GM10266 (cell line): ENCODE measurements around the gene ZBTB21.

ENCODE experiments used
- DNase-seq: peaks from one replicate; pipeline ENCODE4 v3.0.0; 2012; ENCODE audit errors: extremely low spot score
- TF ChIP-seq, protein P1 (sequence below): IDR thresholded peaks from 2 replicates; pipeline ENCODE4 v1.5.1; 2012; ENCODE audit warnings: mild to moderate bottlenecking, low read depth; ENCODE audit not compliant: control insufficient read depth, insufficient read depth; ENCODE audit errors: missing control alignments

The ZBTB21 gene

DNA sequence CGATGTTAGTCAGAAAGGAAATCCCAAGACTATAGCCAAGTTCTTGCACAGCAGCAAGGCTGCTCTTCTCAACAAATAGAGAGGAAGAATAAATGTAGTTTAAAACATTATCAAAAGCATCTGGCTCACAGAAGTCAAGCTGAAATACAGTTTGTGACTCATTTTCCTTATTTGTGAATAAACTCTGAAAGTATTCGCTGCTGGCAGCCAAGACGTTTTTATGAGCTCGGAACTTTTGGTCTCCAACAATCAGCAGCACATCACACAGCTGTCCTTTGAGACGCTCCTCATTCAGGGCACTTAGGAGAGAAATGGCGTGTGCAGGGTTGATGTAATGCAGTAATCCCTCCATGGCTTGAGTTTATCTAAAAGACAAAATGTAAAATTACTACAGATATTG lies 16.4 kb downstream of the ZBTB21 start:
- DNase-seq: no peak
- TF ChIP-seq, protein P1, sequence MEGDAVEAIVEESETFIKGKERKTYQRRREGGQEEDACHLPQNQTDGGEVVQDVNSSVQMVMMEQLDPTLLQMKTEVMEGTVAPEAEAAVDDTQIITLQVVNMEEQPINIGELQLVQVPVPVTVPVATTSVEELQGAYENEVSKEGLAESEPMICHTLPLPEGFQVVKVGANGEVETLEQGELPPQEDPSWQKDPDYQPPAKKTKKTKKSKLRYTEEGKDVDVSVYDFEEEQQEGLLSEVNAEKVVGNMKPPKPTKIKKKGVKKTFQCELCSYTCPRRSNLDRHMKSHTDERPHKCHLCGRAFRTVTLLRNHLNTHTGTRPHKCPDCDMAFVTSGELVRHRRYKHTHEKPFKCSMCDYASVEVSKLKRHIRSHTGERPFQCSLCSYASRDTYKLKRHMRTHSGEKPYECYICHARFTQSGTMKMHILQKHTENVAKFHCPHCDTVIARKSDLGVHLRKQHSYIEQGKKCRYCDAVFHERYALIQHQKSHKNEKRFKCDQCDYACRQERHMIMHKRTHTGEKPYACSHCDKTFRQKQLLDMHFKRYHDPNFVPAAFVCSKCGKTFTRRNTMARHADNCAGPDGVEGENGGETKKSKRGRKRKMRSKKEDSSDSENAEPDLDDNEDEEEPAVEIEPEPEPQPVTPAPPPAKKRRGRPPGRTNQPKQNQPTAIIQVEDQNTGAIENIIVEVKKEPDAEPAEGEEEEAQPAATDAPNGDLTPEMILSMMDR: no peak

DNA sequence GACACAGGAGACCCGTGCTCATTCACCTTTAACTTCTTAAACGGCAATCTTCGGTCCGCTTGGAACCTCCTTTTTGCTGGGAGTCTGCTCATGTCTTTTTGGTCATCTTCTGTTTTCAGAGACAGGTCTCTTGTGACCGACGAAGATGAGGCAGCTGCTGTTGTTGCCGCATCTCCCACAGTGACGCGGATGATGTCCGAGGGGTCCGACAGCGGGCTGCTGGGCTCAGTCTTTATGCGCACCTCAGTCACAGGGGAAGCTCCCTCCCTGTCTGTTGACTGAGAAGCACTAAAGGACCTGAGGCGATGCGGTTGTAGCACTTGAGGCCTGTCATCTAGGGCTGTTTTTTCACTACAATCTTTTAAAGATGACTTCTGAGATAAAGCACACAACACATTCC lies 17.6 kb downstream of the ZBTB21 start:
- no peak for DNase-seq
- TF ChIP-seq, protein P1: no peak

DNA sequence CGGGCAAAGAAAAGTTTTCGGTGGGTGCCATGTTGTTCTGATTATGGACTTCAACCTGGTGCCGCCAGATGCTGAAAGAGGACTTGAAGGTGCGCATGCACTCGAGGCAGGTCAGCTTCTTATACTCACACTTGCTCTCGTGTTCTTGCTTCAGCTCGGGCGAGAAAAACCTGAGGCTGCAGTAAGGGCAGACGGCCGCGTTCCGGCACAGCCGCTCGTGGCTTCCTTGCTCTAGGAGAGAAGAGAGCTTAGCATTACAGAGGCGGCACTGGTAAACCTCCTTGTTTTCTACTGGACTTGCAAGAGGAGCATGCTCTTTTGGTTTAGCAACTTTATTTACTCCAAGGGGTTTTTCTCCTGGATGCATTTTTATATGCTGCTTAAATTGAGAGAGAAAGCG lies 18.5 kb downstream of the ZBTB21 start:
- DNase-seq: no peak
- TF ChIP-seq, protein P1: no peak

DNA sequence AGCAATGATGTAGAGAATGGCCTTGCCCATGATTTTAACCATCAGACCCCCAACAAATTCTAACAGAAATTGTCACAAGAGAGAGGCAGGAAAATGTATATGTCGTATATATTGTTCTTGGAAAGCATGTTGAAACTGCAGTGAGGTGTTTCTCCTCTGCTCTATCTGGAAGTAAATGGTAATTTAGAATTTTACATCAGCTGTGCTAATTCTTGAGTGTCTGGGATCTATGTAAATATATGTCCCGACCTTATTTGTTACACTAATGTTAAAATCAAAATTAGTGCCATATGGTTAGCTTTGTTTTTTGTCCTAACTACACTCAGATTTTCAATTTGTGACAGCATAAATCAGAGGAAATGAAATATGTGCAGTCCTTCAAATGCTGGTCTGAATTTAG lies 20.5 kb downstream of the ZBTB21 start:
- DNase-seq: no peak
- TF ChIP-seq, protein P1: no peak

DNA sequence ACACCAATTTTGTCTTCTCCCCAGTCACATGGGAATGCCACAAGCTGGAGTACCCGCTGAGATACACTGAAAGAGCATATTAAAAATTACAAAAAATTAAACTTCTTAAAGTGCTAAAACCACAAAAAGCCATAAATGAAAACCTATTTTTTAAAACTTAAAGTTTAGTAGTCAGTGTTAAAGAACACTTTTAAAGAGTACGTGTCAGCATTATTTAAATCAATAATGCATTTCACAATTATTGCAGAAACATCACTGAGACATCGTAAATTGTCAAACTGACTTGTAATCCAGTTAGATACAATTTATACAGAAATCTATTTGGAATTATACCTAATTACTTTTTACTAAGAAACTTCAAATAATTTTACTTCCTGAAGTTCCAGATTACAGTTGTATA lies 22.9 kb downstream of the ZBTB21 start:
- DNase-seq: no peak
- TF ChIP-seq, protein P1: no peak

DNA sequence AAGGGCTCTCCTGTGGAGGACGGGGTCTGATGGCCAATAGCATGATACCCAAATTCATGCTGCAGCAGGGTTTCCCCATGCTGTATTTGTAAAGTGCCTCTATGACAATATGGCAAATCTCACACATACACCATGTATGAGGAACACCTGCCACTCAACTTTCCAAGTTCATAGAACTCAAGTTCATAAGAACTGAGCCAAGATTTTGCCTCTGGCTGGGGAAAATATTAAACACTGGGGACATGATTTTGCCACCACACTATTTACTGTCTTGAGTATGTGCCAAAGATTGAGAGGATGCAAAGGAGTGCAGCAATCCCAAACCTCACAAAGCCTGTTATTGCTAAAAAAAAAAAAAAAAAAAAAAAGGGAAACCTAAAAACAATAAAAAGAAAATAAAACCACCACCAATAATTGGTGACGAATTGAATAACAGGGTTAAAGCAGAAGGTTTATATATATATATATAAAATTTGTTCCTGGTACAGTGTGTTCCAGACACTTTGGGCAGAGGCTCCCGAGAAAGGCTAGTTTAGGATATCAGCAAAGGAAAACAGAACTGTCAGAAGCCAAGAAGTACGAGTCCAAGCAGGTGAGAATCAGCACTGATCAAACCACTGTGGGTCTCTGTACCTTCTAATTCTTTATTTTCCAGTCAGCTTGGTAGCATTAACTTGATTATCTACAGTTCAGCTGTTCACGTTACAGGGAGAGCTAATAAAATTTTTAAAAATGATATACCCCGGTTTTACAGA lies 24.3 kb downstream of the ZBTB21 start:
- TF ChIP-seq, protein P1: no peak
- no peak for DNase-seq

DNA sequence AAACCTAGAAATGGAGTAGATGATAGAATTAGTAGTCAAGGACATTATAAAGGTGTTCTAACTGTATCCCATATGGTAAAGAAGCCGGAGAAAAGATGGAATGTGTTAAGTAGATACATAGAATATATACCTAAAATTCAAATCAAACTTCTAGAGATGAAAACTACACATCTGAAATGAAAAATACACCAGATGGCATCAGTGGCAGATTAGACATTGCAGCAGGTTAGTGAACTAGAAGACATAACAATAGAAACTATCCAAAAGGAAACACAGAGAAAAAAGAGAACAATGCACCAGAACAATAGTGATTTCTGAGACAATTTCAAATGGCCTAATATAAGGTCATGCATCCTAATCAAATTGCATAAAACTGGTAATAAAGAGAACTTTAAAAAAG lies 26.9 kb downstream of the ZBTB21 start:
- TF ChIP-seq, protein P1: no peak
- DNase-seq: no peak
